ENCODE data around the gene KSR2.

DNA sequence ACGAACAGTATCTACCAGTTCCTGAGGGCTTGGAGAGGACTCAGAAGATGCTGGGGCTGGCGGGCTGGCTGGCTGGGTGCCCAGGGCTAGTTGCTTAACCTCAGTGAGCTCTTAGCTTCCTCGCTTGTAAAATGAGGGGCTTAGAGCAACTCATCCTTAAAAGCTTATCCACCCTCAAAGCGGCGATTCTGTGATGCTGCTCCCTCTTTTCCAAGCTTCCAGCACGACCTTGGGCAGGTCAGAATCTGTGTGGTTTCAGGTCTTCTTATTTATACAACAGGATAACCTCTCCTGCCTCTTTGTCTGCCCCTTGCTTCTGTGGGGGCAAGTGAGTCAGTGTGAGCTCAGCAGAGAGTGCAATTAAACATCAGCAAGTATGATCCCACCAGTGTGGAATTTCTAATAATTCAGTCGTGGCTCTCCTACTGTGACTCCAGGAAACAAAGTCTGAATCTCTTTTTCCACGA lies 281.8 kb downstream of the KSR2 start:
- TF ChIP-seq, protein P1, sequence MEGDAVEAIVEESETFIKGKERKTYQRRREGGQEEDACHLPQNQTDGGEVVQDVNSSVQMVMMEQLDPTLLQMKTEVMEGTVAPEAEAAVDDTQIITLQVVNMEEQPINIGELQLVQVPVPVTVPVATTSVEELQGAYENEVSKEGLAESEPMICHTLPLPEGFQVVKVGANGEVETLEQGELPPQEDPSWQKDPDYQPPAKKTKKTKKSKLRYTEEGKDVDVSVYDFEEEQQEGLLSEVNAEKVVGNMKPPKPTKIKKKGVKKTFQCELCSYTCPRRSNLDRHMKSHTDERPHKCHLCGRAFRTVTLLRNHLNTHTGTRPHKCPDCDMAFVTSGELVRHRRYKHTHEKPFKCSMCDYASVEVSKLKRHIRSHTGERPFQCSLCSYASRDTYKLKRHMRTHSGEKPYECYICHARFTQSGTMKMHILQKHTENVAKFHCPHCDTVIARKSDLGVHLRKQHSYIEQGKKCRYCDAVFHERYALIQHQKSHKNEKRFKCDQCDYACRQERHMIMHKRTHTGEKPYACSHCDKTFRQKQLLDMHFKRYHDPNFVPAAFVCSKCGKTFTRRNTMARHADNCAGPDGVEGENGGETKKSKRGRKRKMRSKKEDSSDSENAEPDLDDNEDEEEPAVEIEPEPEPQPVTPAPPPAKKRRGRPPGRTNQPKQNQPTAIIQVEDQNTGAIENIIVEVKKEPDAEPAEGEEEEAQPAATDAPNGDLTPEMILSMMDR (IDR thresholded peaks at IDR 0.05) = no peak
- 0 out of 2 replicates have a peak, but pooled peaks have one; percentile 49 for TF ChIP-seq TCF7L2 (IDR thresholded peaks at IDR 0.05; ENCODE audit: low read depth, low read length)
